Measurements from ENCODE around the gene MEF2D.

DNA sequence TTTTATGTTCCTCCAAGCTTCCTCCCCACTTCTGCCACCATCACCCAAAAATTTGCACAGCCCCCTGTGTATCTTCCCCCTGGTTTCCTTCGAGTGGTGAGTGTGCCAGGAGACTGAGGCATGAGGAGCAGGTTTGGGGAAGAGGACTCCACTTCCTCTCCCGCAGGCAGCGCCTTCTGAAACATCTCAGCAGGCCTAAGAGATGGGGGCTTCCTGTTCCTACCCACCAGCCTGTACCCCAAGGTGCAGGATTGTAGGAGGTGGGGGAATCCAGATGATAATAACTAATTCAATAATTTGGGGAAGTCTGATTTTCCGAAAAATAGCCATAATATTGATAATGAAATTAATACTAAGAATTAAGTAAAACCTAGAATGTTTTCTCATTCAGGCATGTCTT is 69.2 kb downstream of the MEF2D start:
- TF ChIP-seq, protein P1, sequence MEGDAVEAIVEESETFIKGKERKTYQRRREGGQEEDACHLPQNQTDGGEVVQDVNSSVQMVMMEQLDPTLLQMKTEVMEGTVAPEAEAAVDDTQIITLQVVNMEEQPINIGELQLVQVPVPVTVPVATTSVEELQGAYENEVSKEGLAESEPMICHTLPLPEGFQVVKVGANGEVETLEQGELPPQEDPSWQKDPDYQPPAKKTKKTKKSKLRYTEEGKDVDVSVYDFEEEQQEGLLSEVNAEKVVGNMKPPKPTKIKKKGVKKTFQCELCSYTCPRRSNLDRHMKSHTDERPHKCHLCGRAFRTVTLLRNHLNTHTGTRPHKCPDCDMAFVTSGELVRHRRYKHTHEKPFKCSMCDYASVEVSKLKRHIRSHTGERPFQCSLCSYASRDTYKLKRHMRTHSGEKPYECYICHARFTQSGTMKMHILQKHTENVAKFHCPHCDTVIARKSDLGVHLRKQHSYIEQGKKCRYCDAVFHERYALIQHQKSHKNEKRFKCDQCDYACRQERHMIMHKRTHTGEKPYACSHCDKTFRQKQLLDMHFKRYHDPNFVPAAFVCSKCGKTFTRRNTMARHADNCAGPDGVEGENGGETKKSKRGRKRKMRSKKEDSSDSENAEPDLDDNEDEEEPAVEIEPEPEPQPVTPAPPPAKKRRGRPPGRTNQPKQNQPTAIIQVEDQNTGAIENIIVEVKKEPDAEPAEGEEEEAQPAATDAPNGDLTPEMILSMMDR (IDR thresholded peaks at IDR 0.05; ENCODE audit: low read length) = no peak
- TF ChIP-seq EZH2 (IDR thresholded peaks at IDR 0.05; ENCODE audit: borderline replicate concordance, low read length) = no peak
